Activated gamma-delta T cell treated with anti-CD3 and anti-CD28 coated beads, Interleukin-2, amount 50 U/mL, for 16 hours (primary cell): Measurements from ENCODE around the gene TXNDC2.

Experiments used
- DNase-seq: peaks from one replicate; pipeline ENCODE4 v3.0.0-alpha.2; 2020; ENCODE audit warnings: low read depth

The TXNDC2 gene

GRCh38 chr18:9913526-9914333 lies 28.0 kb downstream of the TXNDC2 start, which contains the start of gene VAPA:
Gene VAPA (plus strand): TSS chr18:9914016. CDS start chr18:9914257, 241 bp downstream.
- DNase-seq = peak; percentile 88

- no peak for DNase-seq
Observed at GRCh38 chr18:9914334-9914583, 28.5 kb downstream of the TXNDC2 start.

- peak; percentile 74 for DNase-seq
Observed at GRCh38 chr18:9914584-9915290, 29.0 kb downstream of the TXNDC2 start.

- no peak for DNase-seq
Observed at GRCh38 chr18:9915291-9916076, 29.7 kb downstream of the TXNDC2 start.

GRCh38 chr18:9916077-9916639 lies 30.4 kb downstream of the TXNDC2 start:
- no peak for DNase-seq

GRCh38 chr18:9916808-9917207 lies 31.0 kb downstream of the TXNDC2 start:
- no peak for DNase-seq

GRCh38 chr18:9918016-9918680 lies 32.4 kb downstream of the TXNDC2 start:
- no peak for DNase-seq

GRCh38 chr18:9919564-9920232 lies 33.9 kb downstream of the TXNDC2 start:
- DNase-seq = no peak

- DNase-seq = no peak
Observed at GRCh38 chr18:9922592-9923311, 37.0 kb downstream of the TXNDC2 start.

GRCh38 chr18:9924371-9924943 lies 38.7 kb downstream of the TXNDC2 start:
- DNase-seq = no peak

- DNase-seq = no peak
Observed at GRCh38 chr18:9925369-9925768, 39.6 kb downstream of the TXNDC2 start.

GRCh38 chr18:9925795-9926194 lies 40.0 kb downstream of the TXNDC2 start:
- DNase-seq = no peak

GRCh38 chr18:9926223-9926894 lies 40.6 kb downstream of the TXNDC2 start:
- no peak for DNase-seq

GRCh38 chr18:9926977-9927376 lies 41.2 kb downstream of the TXNDC2 start:
- DNase-seq = no peak

- DNase-seq = no peak
Observed at GRCh38 chr18:9927392-9928063, 41.8 kb downstream of the TXNDC2 start.

- no peak for DNase-seq
Observed at GRCh38 chr18:9928646-9929259, 43.0 kb downstream of the TXNDC2 start.

GRCh38 chr18:9930299-9930884 lies 44.6 kb downstream of the TXNDC2 start:
- DNase-seq = no peak

GRCh38 chr18:9931146-9931545 lies 45.4 kb downstream of the TXNDC2 start:
- no peak for DNase-seq
